Central memory CD8-positive, alpha-beta T cell (primary cell): ENCODE data around the gene HADHA.

Source experiments
- ATAC-seq: fragments of 150-1000 bp; cut with Tn5 transposase; replicated peaks from 2 replicates; pipeline ENCODE4 v1.10.0; 2022; ENCODE audit warnings: mild to moderate bottlenecking, moderate FRiP score, moderate number of reproducible peaks; ENCODE audit not compliant: poor library complexity, severe bottlenecking; ENCODE audit errors: extremely low read depth
- DNase-seq, 2 donors: peaks; one replicate each; pipeline ENCODE4 v3.0.0; 2021; ENCODE audit warnings: low spot score in 2 of 2
- H3K27ac Mint-ChIP-seq: one replicate; pipeline ENCODE4 v1.8.0; 2022; ENCODE audit warnings: low read depth, mild to moderate bottlenecking, moderate library complexity, mixed read lengths
- H3K27me3 Mint-ChIP-seq: one replicate; pipeline ENCODE4 v1.8.0; 2022; ENCODE audit warnings: mixed read lengths
- H3K36me3 Mint-ChIP-seq: one replicate; pipeline ENCODE4 v1.8.0; 2022; ENCODE audit warnings: mild to moderate bottlenecking, moderate library complexity, mixed read lengths; ENCODE audit not compliant: insufficient read depth
- H3K4me1 Mint-ChIP-seq: one replicate; pipeline ENCODE4 v1.8.0; 2022; ENCODE audit warnings: mixed read lengths
- H3K4me3 Mint-ChIP-seq: one replicate; pipeline ENCODE4 v1.8.0; 2022; ENCODE audit warnings: mild to moderate bottlenecking, moderate library complexity, mixed read lengths
- H3K9me3 Mint-ChIP-seq: one replicate; pipeline ENCODE4 v1.8.0; 2022; ENCODE audit warnings: mixed read lengths

HADHA gene

DNA sequence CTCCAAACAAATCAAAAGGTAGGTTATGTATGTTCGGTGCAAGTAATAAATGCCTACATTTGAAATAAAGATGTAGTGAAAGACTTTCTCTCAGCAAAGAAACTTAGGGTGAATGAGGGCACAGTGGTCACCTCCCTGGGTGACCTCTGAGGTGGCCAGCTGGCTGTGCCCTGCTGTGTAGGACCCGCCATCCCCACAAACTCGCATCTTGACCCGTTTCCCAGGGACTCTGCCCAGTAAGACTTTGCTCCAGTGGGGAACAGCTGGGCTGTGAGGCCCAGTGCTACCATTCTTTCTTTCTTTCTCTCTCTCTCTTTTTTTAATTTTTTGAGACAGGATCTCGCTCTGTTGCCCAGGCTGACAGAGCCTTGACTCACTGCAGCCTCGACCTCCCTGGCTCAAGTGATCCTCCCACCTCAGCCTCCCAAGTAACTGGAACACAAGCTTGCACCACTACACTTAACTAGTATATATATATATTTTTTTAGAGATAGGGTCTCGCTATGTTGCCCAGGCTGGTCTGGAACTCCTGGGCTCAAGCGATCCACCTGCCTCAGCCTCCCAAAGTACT is 79.7 kb downstream of the HADHA start:
- Mint-ChIP-seq H3K9me3 (no peaks in the 10 kb centered on the region), H3K27me3 (peaks cover 8% of the 10 kb centered on the region), H3K4me3 (no peak overlapping the region), H3K4me1 (no peaks in the 10 kb centered on the region), H3K36me3 (no peaks in the 10 kb centered on the region), H3K27ac (no peak overlapping the region)
- ATAC-seq = no peak
- no peak for DNase-seq

- Mint-ChIP-seq H3K4me3 (no peak overlapping the region), H3K27me3 (peaks cover 8% of the 10 kb centered on the region), H3K36me3 (no peaks in the 10 kb centered on the region), H3K9me3 (no peaks in the 10 kb centered on the region), H3K4me1 (no peaks in the 10 kb centered on the region), H3K27ac (no peak overlapping the region)
- DNase-seq = no peak
- ATAC-seq = no peak
Observed at GRCh38 chr2:26164231-26164630, 80.2 kb downstream of the HADHA start.

- H3K4me3 Mint-ChIP-seq = no peak overlapping the region
- H3K27ac Mint-ChIP-seq = no peak overlapping the region
- H3K27me3 Mint-ChIP-seq = peaks cover 8% of the 10 kb centered on the region
- DNase-seq (no peak), ATAC-seq (no peak)
- H3K36me3 Mint-ChIP-seq = no peaks in the 10 kb centered on the region
- H3K9me3 Mint-ChIP-seq = no peaks in the 10 kb centered on the region
- no peaks in the 10 kb centered on the region for H3K4me1 Mint-ChIP-seq
Observed at GRCh38 chr2:26162963-26163362, 81.5 kb downstream of the HADHA start.

DNA sequence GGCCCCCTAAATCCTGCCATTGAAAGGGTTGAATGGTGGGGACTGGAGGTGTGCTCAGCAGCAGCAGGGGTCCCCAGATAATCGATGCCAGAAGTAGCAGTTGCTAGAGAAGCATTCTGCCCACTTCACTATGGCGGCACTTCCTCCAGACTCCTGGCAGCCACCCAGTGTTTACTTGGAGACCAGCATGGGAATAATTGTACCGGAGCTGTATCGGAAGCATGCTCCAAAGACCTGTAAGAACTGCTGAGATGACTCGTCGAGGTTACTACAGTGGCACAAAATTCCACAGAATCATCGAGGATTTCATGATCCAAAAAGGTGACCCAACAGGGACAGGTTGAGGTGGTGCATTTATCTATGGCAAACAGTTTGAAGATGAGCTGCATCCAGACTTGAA is 82.5 kb downstream of the HADHA start:
- DNase-seq (no peak), ATAC-seq (no peak)
- no peak overlapping the region for H3K4me3 Mint-ChIP-seq
- peaks cover 8% of the 10 kb centered on the region for H3K27me3 Mint-ChIP-seq
- H3K36me3 Mint-ChIP-seq = no peaks in the 10 kb centered on the region
- no peaks in the 10 kb centered on the region for H3K4me1 Mint-ChIP-seq
- H3K9me3 Mint-ChIP-seq = no peaks in the 10 kb centered on the region
- no peak overlapping the region for H3K27ac Mint-ChIP-seq

DNA sequence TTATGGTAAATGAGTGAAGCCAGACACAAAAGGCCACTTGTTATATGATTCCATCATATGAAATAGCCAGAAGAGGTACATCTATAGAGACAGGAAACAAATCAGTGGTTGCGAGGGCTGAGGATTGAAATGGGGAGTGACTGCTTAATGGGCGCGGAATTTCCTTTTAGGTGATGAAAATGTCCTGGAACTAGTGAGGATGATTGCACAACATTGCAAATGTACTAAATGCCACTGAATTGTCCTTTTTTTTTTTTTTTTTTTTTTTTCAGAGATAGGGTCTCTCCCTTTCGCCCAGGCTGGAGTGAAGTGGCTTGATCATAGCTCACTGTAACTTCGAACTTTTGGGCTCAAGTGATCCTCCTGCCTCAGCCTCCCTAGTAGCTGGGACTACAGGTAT is 86.9 kb downstream of the HADHA start:
- Mint-ChIP-seq H3K36me3 (no peaks in the 10 kb centered on the region), H3K9me3 (no peaks in the 10 kb centered on the region), H3K4me3 (no peak overlapping the region), H3K27ac (no peak overlapping the region), H3K4me1 (no peaks in the 10 kb centered on the region), H3K27me3 (peaks cover 16% of the 10 kb centered on the region)
- DNase-seq = no peak
- no peak for ATAC-seq

GRCh38 chr2:26150243-26150642 is 94.2 kb downstream of the HADHA start:
- Mint-ChIP-seq H3K27me3 (peaks cover 56% of the 10 kb centered on the region), H3K4me3 (no peak overlapping the region), H3K4me1 (no peaks in the 10 kb centered on the region), H3K27ac (no peak overlapping the region), H3K36me3 (peaks cover 2% of the 10 kb centered on the region), H3K9me3 (no peaks in the 10 kb centered on the region)
- no peak for DNase-seq
- ATAC-seq = no peak

GRCh38 chr2:26148501-26148900 is 95.9 kb downstream of the HADHA start:
- ATAC-seq = no peak
- Mint-ChIP-seq H3K27me3 (peaks cover 56% of the 10 kb centered on the region), H3K9me3 (no peaks in the 10 kb centered on the region), H3K4me1 (no peaks in the 10 kb centered on the region), H3K4me3 (no peak overlapping the region), H3K27ac (no peak overlapping the region), H3K36me3 (peaks cover 2% of the 10 kb centered on the region)
- DNase-seq = no peak

DNA sequence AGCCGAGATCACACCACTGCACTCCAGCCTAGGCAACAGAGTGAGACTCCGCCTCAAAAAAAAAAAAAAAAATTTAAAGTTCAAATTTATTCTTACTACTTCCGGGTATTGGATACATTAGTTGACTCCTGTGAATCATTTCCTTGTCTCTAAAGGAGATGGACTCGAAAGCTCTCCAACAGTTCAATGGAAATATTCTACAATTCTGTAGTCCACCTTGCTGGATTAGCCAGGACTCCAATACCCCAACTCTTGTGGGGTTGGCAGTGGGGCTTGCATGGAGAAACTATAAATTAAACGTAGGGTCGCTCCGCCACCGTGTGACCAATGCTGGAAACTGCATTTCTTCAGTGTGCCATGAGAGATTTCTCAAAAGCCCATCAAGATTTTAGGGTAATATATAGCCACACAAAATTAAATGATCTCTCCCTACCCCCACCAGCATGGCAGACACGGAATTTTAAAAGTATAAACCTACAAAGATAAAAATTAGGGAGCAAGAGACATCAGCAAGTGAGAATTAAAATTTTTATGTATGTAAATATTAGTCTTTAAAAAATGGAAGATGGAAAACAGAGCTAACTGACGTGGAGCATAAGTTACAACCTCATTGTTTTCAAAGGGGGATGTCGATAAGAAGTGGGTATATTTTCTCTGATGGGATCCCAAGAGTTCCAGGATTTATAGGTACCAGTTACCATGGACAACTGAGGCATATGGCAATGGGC is 99.3 kb downstream of the HADHA start:
- H3K4me3 Mint-ChIP-seq = no peak overlapping the region

DNA sequence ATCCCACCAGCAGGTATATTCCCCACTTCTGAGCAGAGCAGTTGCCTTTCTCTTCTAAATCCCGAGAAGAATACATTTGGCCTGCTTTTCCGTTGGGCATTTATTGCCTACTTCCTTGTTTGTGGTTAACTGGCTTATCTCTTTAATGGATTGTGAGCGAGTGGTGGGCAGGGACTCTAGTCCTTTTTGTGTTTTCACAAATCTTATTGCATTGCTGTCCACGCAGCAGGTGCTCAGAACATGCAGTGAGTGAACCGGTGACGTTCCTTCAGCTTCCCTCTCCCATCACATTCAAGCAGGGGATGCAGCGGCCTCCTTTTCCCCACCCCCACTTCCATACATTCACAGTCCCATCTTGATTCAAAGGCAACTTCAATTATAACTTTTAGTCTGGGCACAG is 100.4 kb downstream of the HADHA start:
- Mint-ChIP-seq H3K4me1 (no peaks in the 10 kb centered on the region), H3K36me3 (peaks cover 3% of the 10 kb centered on the region), H3K27ac (no peak overlapping the region), H3K4me3 (no peak overlapping the region), H3K9me3 (no peaks in the 10 kb centered on the region), H3K27me3 (peaks cover 20% of the 10 kb centered on the region)
- ATAC-seq (no peak), DNase-seq (no peak)

More for the DNA sequence above, 99.3 kb downstream of the HADHA start:
- no peak overlapping the region for H3K27ac Mint-ChIP-seq
- peaks cover 6% of the 10 kb centered on the region for H3K36me3 Mint-ChIP-seq
- no peaks in the 10 kb centered on the region for H3K4me1 Mint-ChIP-seq
- no peaks in the 10 kb centered on the region for H3K9me3 Mint-ChIP-seq
- peak; percentile 32 for ATAC-seq
- DNase-seq = peak; percentile 35 to 41
- H3K27me3 Mint-ChIP-seq = peaks cover 31% of the 10 kb centered on the region

- H3K27ac Mint-ChIP-seq = no peak overlapping the region
- no peaks in the 10 kb centered on the region for H3K27me3 Mint-ChIP-seq
- DNase-seq (no peak), ATAC-seq (no peak)
- H3K9me3 Mint-ChIP-seq = no peaks in the 10 kb centered on the region
- H3K4me3 Mint-ChIP-seq = no peak overlapping the region
- peaks cover 6% of the 10 kb centered on the region for H3K36me3 Mint-ChIP-seq
- H3K4me1 Mint-ChIP-seq = no peaks in the 10 kb centered on the region
Observed at GRCh38 chr2:26141145-26141769, 103.2 kb downstream of the HADHA start.
